ENCODE data around the gene MYO9A.

MYO9A gene

DNA sequence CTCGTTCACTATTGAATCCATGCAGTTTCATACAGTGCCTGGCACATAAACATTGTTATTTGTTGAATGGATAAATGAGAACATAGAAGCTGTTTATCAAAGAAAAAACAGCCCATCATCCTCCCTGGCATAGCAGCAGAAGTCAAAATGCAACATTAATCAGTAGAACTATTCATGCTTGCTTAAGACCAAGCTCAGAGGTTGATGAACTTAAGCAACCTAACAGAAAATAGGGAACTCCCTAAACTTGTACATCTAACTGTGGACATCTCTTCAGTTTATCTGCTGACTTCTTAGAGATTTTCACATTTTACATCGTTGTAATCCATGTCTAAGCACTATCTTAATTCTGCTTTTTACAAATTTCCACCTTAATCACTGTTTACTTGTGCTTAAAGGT, 29.5 kb upstream of the MYO9A start:
- Mint-ChIP-seq H3K36me3 (ENCODE audit: low read depth) (no peaks in the 10 kb centered on the region), H3K27me3 (no peaks in the 10 kb centered on the region), H3K4me3 (no peak overlapping the region), H3K27ac (no peak overlapping the region), H3K9me3 (no peaks in the 10 kb centered on the region), H3K4me1 (ENCODE audit: low read depth) (no peaks in the 10 kb centered on the region)
- DNase-seq: no peak

DNA sequence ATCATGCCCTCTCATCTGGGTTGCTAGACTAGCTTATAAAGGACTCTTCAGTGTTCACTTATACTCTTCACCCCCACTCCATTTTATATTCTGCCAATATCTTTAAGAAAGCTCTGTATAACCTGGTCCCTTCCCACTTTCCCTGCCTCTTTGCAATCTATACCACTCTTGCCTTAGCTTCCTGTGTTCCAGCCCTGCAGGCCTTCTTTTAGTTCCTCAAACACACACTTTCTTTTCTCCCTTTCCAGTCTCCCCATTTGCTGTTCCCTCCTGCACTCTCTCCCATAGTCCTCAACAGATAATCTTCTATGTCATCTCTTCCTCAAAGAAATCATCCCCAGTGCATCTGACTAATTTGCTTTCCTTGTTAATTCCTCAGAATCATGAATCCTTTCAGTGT, 29.0 kb upstream of the MYO9A start:
- no peaks in the 10 kb centered on the region for H3K27me3 Mint-ChIP-seq
- no peak overlapping the region for H3K27ac Mint-ChIP-seq
- H3K4me3 Mint-ChIP-seq: no peak overlapping the region
- no peaks in the 10 kb centered on the region for H3K36me3 Mint-ChIP-seq (ENCODE audit: low read depth)
- no peak for DNase-seq
- no peaks in the 10 kb centered on the region for H3K9me3 Mint-ChIP-seq
- H3K4me1 Mint-ChIP-seq (ENCODE audit: low read depth): no peaks in the 10 kb centered on the region

DNA sequence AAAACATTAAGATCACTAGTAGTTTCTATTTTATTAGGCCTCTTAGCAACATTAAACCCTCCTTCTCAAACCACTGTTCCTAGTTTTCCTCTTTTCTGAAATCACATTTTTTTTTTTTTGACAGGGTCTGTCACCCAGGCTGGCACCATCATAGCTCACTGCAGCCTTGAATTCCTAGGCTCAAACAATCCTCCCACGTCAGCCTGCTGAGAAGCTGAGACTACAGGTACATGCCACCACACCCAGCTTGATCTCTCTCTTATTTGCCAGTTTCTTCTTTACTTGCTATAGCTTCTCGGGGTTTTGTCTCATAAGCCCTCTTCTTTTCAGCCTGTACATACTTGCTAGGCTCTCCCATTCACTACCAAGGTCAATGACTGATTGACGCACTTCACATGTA, 28.3 kb upstream of the MYO9A start:
- H3K9me3 Mint-ChIP-seq: no peaks in the 10 kb centered on the region
- H3K4me1 Mint-ChIP-seq (ENCODE audit: low read depth): peaks cover 4% of the 10 kb centered on the region
- H3K27me3 Mint-ChIP-seq: no peaks in the 10 kb centered on the region
- no peak overlapping the region for H3K4me3 Mint-ChIP-seq
- no peaks in the 10 kb centered on the region for H3K36me3 Mint-ChIP-seq (ENCODE audit: low read depth)
- no peak for DNase-seq
- no peak overlapping the region for H3K27ac Mint-ChIP-seq

DNA sequence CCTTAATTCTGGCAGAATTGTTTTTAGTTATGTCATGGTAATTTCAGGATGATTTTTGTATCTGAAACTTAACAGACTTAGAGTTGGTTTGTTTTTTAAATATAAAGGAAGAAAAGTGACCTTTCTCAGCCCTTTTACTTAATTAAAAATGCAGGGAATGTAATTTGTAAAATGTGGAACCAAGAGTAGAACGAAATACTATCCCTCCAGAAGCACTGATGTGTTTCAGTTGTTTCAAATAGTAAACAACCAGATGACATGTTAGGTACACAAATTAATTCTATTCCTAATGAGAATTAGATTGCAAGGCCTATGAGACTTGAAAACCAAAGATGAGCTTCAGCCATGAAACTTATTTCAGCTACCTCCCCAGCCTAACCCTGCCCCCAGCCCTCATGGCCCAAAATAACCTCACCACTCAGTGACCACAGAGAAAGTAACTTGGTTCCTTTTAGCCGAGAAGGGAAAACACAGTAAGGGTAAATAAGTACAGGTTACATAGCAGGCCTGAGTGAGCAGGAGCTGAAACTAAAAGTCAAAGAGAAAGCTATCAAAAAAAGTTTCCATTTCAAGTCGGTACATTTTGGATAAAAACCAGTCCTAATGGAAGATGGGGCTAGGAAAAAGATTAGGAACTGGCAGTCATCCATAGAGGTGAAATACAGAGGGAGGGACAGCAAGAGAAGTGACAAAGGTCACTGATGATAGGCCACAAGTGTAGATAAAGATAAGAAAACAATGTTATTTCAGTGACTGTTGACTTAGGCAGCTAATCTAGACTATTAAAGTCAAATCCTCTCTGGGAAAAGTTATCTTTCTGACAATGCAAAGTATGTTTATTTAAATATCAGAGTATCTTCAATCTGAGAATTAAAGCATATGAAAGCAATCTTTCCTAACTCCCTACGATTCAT, 23.5 kb upstream of the MYO9A start:
- Mint-ChIP-seq H3K36me3 (ENCODE audit: low read depth) (no peaks in the 10 kb centered on the region), H3K4me3 (no peak overlapping the region), H3K27me3 (no peaks in the 10 kb centered on the region), H3K27ac (peak overlapping the region; percentile 2), H3K9me3 (no peaks in the 10 kb centered on the region), H3K4me1 (ENCODE audit: low read depth) (peaks cover 4% of the 10 kb centered on the region)
- DNase-seq: no peak

DNA sequence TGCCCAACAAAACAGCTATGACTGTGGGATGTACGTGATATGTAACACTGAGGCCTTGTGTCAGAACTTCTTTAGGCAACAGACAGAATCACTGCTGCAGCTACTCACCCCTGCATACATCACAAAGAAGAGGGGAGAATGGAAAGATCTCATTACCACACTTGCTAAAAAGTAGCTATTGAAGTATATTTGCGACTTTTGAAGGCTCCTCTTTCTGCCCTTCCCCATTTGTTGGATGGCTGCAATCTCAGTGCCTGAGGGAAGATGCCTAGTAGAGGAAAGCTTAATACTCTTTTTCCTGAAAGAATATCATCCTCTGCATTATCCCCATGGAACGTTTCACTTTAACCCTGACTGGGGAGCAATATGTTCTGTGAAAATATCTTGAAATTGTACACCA, 22.1 kb upstream of the MYO9A start:
- no peaks in the 10 kb centered on the region for H3K36me3 Mint-ChIP-seq (ENCODE audit: low read depth)
- peaks cover 4% of the 10 kb centered on the region for H3K4me1 Mint-ChIP-seq (ENCODE audit: low read depth)
- no peak for DNase-seq
- H3K27me3 Mint-ChIP-seq: no peaks in the 10 kb centered on the region
- H3K9me3 Mint-ChIP-seq: no peaks in the 10 kb centered on the region
- H3K27ac Mint-ChIP-seq: no peak overlapping the region
- H3K4me3 Mint-ChIP-seq: no peak overlapping the region

DNA sequence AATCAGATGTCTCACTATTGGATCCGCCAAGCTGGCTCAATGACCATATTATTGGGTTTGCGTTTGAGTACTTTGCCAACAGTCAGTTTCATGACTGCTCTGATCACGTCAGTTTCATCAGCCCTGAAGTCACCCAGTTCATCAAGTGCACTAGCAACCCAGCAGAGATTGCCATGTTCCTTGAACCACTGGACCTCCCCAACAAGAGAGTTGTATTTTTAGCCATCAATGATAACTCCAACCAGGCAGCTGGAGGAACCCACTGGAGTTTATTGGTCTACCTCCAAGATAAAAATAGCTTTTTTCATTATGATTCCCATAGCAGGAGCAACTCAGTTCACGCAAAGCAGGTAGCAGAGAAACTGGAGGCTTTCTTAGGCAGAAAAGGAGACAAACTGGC, 21.7 kb upstream of the MYO9A start:
- no peak overlapping the region for H3K27ac Mint-ChIP-seq
- no peak overlapping the region for H3K4me3 Mint-ChIP-seq
- no peak for DNase-seq
- no peaks in the 10 kb centered on the region for H3K9me3 Mint-ChIP-seq
- H3K27me3 Mint-ChIP-seq: no peaks in the 10 kb centered on the region
- peaks cover 4% of the 10 kb centered on the region for H3K4me1 Mint-ChIP-seq (ENCODE audit: low read depth)
- no peaks in the 10 kb centered on the region for H3K36me3 Mint-ChIP-seq (ENCODE audit: low read depth)

DNA sequence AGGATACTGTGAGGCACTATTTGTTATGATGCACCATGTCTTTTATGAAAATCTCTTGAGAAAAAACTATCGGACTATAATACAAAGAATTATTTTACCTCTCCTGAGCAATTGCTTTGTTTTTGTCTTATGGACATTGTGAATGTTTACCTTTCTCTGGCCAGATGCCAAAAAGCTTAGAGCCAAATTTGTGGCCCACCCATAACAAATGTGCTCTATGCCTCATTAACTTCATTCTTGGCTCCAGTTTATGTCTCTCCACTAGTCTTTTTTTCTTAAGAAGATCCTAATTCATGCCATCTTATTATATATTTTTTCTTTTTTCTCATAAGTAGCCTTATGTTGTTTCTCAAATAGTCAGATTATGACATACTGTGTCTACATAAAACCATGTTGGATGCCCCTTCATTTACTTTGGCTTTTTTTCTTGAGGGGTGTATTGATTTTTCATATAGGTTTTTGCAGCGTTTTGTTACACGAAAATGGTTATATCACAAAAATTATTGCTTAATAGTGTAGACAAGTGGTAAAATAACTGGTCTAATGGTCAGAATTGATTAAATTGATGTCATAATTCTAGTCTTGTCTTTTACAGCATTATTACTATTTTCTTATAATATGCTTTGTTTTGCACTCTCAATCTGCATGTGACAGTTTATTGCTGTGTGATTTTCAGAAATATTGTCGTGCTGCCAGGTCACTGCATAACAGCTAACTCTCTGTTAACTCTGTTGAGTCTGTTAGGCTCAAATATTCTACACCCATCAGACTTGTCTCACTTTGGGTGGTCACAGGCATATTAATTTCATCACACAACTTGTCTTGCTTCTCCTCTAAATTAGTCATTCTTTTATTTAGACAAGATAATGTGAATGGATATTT, 18.5 kb upstream of the MYO9A start:
- no peaks in the 10 kb centered on the region for H3K27me3 Mint-ChIP-seq
- no peaks in the 10 kb centered on the region for H3K36me3 Mint-ChIP-seq (ENCODE audit: low read depth)
- no peak overlapping the region for H3K4me3 Mint-ChIP-seq
- no peaks in the 10 kb centered on the region for H3K9me3 Mint-ChIP-seq
- peaks cover 2% of the 10 kb centered on the region for H3K4me1 Mint-ChIP-seq (ENCODE audit: low read depth)
- no peak for DNase-seq
- H3K27ac Mint-ChIP-seq: no peak overlapping the region

DNA sequence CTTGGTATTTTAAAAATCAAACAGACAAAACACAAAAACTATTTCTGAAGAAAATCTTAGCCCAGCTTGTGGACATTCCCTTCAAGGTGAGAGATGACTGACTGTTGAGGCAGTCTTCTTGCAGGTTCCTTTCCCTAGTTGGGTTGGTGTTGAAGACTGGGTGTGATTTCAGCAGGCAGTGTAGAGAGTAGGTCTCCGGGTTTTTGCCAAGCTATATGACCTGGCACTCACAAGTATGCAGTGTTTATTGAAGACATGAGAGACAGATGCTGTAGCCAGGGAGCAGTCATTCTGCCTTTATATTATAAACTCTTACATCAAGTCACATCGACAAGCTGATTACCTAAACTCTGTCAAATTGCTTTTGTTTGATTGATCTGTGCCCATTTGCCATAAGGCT, 17.8 kb upstream of the MYO9A start:
- Mint-ChIP-seq H3K4me3 (no peak overlapping the region), H3K9me3 (no peaks in the 10 kb centered on the region), H3K4me1 (ENCODE audit: low read depth) (no peaks in the 10 kb centered on the region), H3K27ac (no peak overlapping the region), H3K27me3 (no peaks in the 10 kb centered on the region), H3K36me3 (ENCODE audit: low read depth) (no peaks in the 10 kb centered on the region)
- no peak for DNase-seq

DNA sequence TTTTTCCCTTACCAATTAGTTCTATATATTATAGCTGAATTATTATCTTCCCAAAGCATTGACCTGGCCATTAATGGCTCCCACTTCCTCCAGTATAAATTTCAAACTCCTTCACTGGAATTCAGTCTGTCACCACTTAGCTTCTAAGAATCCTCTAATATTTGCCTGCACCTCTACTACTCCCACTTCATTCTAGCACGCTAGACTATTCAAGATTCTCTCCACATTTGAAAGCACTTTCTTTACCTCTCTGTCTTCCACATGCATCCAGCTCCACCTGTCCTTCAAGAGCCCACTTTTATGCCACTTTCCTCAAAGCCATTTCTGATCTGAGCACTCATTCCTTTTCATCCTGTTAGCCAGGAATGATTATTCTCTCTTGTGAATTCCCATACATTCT, 15.3 kb upstream of the MYO9A start:
- no peak overlapping the region for H3K27ac Mint-ChIP-seq

DNA sequence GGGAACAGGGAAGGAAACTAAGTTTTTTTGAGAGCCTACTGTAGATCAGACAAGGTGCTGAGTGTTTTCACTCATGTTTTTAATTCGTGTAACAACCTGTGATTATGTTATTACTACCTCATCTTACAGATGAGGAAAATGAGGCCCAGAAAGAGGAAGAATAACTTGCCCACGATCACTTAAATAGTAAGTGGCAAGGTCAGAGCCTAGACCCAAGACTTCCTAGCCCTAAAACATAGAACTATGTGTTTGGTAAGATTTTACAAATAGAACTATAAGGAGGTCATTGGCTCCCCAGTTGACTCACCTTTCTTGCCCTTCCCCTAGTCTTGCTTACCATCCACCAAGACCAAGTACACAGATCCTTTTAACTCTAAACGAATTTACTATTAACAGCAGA, 14.0 kb upstream of the MYO9A start:
- Mint-ChIP-seq H3K4me1 (ENCODE audit: low read depth) (no peaks in the 10 kb centered on the region), H3K36me3 (ENCODE audit: low read depth) (no peaks in the 10 kb centered on the region), H3K27me3 (no peaks in the 10 kb centered on the region), H3K9me3 (no peaks in the 10 kb centered on the region), H3K27ac (no peak overlapping the region), H3K4me3 (no peak overlapping the region)
- DNase-seq: no peak

More for the DNA sequence above, 15.3 kb upstream of the MYO9A start:
- no peaks in the 10 kb centered on the region for H3K9me3 Mint-ChIP-seq
- H3K27me3 Mint-ChIP-seq: no peaks in the 10 kb centered on the region
- no peaks in the 10 kb centered on the region for H3K4me1 Mint-ChIP-seq (ENCODE audit: low read depth)
- H3K4me3 Mint-ChIP-seq: no peak overlapping the region
- no peaks in the 10 kb centered on the region for H3K36me3 Mint-ChIP-seq (ENCODE audit: low read depth)
- DNase-seq: no peak

DNA sequence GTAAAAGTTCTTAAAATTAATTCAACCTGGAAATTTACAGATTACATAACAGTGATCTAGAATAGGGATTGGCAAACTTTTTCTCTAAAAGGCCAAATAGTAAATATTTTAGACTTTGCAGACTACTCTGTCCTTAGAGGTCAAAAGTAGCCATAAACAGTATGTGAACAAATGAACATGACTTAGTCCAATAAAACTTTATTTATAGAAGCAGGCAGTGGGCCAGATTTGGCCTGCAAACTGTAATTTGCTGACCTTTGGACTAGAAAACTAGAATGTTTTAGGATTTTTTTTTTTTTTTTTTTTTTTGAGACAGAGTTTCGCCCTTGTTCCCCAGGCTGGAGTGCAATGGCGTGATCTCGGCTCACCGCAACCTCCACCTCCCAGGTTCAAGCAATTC, 12.3 kb upstream of the MYO9A start:
- Mint-ChIP-seq H3K27me3 (no peaks in the 10 kb centered on the region), H3K9me3 (no peaks in the 10 kb centered on the region), H3K36me3 (ENCODE audit: low read depth) (no peaks in the 10 kb centered on the region), H3K4me1 (ENCODE audit: low read depth) (no peaks in the 10 kb centered on the region), H3K4me3 (no peak overlapping the region), H3K27ac (no peak overlapping the region)
- DNase-seq: no peak

DNA sequence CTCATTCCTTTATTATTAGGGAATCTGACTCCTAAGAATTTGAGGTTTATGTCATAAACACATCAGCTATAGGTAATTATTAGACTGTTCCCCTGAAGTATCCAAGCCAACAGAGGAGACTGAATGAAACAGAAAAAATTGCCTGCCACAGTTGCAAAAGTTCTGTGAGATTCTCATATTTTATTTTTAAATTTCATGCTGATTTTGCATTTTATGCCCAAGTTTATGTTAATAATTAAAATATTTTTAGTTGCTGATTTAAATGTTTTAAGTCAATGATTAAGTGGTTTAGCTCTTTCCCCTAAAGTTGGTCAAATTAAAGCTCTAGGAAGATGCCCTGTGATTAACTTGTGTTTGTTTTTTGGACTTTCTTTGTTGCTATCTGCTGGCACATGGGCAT, 10.4 kb upstream of the MYO9A start:
- Mint-ChIP-seq H3K4me1 (ENCODE audit: low read depth) (no peaks in the 10 kb centered on the region), H3K27ac (no peak overlapping the region), H3K36me3 (ENCODE audit: low read depth) (no peaks in the 10 kb centered on the region), H3K9me3 (no peaks in the 10 kb centered on the region), H3K27me3 (no peaks in the 10 kb centered on the region), H3K4me3 (no peak overlapping the region)
- DNase-seq: no peak

DNA sequence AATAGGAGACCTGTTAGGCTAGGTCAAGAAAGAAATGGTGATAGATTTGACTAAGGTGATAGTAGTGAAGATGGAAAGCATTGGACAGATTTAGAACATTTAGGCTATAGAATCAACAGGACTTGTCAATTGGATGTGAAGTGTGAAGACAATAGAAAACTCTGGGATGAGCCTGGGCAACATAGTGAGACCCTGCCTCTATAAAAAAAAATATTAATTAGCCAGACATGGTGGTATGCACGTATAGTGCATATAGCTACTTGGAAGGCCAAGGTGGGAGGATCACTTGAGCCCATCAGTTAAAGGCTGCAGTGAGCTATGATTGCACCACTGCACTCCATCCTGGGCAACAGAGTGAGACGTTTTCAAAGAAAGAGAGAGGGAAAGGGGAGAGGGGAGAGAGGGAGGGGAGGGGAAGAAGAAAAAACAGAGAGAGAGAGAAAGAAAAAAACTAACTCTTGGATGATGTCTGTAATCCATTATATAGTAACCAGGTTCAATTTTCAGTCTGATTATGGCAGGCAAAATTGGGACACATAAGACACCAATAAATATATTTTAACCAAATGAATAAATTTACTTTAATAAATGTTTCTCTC, 9.9 kb upstream of the MYO9A start:
- no peak overlapping the region for H3K4me3 Mint-ChIP-seq
- no peaks in the 10 kb centered on the region for H3K36me3 Mint-ChIP-seq (ENCODE audit: low read depth)
- H3K27ac Mint-ChIP-seq: no peak overlapping the region
- no peaks in the 10 kb centered on the region for H3K4me1 Mint-ChIP-seq (ENCODE audit: low read depth)
- DNase-seq: no peak
- no peaks in the 10 kb centered on the region for H3K9me3 Mint-ChIP-seq
- no peaks in the 10 kb centered on the region for H3K27me3 Mint-ChIP-seq

DNA sequence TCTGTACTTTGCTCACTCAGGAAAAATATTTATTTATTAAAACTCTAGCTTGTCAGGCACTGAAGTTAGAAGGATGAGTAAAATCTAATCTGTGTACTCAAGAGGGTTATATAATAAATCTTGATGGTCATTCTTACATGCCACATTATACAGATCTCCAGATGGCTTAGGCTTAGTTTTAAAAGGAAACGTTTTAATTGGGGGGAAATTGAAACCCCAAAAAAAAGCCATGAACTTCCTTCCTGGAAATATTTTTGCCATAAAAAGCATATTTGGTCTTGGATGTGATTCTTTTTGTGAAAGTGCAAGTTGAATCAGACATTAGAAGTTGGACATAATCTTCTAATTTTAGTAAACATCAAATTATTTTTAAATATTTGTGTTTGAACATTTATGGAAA, 6.3 kb upstream of the MYO9A start:
- H3K36me3 Mint-ChIP-seq (ENCODE audit: low read depth): no peaks in the 10 kb centered on the region
- no peak for DNase-seq
- H3K4me1 Mint-ChIP-seq (ENCODE audit: low read depth): peaks cover 3% of the 10 kb centered on the region
- no peaks in the 10 kb centered on the region for H3K27me3 Mint-ChIP-seq
- no peaks in the 10 kb centered on the region for H3K9me3 Mint-ChIP-seq
- no peak overlapping the region for H3K27ac Mint-ChIP-seq
- no peak overlapping the region for H3K4me3 Mint-ChIP-seq
